ENCODE results near the gene PTOV1. TPM values are rescaled to one million over a fixed set of nuclear protein-coding genes. Genes with fewer than 3 reads are reported as not detected.

PTOV1 gene
- total and polyA plus RNA-seq, 2 of the 13 experiments (the other 11 are each of a cell fraction or from before 2014, with no cell fraction given) = 63.5 to 68.5 TPM

GRCh38 chr19:49876422-49877019 lies 25.6 kb downstream of the PTOV1 start (continued):
- TF ChIP-seq MXD1 (CRISPR knock-in tag; IDR thresholded peaks at IDR 0.05) = peak; percentile 56; the same call in 1 of the 2 replicates
- no peak for TF ChIP-seq HOXA7 (CRISPR knock-in tag; IDR thresholded peaks at IDR 0.05)
- TF ChIP-seq GATAD1 (CRISPR knock-in tag; IDR thresholded peaks at IDR 0.05) = peak; percentile 79
- no peak for TF ChIP-seq HHEX (CRISPR knock-in tag; IDR thresholded peaks at IDR 0.05)
- no peak for TF ChIP-seq FOXO4 (CRISPR knock-in tag; conservative IDR thresholded peaks at IDR 0.05)
- 0 out of 2 replicates have a peak, but pooled peaks have one; percentile 11 for TF ChIP-seq ZNF746 (CRISPR knock-in tag; IDR thresholded peaks at IDR 0.05)
- TF ChIP-seq LRRFIP1 (CRISPR knock-in tag; conservative IDR thresholded peaks at IDR 0.05) = no peak
- no peak for TF ChIP-seq ZNF557 (CRISPR knock-in tag; IDR thresholded peaks at IDR 0.05)
- peak; percentile 94 for TF ChIP-seq KDM2A (CRISPR knock-in tag; IDR thresholded peaks at IDR 0.05; ENCODE audit: borderline replicate concordance, low read depth)
- peak; percentile 56; the same call in 1 of the 2 replicates for TF ChIP-seq GFI1 (CRISPR knock-in tag; IDR thresholded peaks at IDR 0.05; ENCODE audit: borderline replicate concordance)
- peak; percentile 49 for TF ChIP-seq SALL1 (CRISPR knock-in tag; IDR thresholded peaks at IDR 0.05)
- peak; percentile 99 for TF ChIP-seq HOXA3 (CRISPR knock-in tag; IDR thresholded peaks at IDR 0.05)
- TF ChIP-seq TOPORS (CRISPR knock-in tag; IDR thresholded peaks at IDR 0.05) = peak; percentile 70; the same call in 1 of the 2 replicates
- no peak for TF ChIP-seq ZSCAN29 (CRISPR knock-in tag; conservative IDR thresholded peaks at IDR 0.05)
- TF ChIP-seq, protein P1, sequence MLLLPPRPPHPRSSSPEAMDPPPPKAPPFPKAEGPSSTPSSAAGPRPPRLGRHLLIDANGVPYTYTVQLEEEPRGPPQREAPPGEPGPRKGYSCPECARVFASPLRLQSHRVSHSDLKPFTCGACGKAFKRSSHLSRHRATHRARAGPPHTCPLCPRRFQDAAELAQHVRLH (CRISPR knock-in tag; IDR thresholded peaks at IDR 0.05; ENCODE audit: borderline replicate concordance, low read depth) = no peak; the same call in 1 of the 2 replicates
- peak; percentile 83 for TF ChIP-seq SPEN (CRISPR knock-in tag; IDR thresholded peaks at IDR 0.05; ENCODE audit: low read depth)
- TF ChIP-seq POLR2A (IDR thresholded peaks at IDR 0.05; ENCODE audit: insufficient read depth in 1 of 2, low read depth in 2 of 2, low read length in 2 of 2) = peak in 1 of 2 experiments; percentile 44; a peak in 2 of 4 replicates
- TF ChIP-seq NR2C2 (CRISPR knock-in tag; IDR thresholded peaks at IDR 0.05; ENCODE audit: borderline replicate concordance) = peak; percentile 82; the same call in 1 of the 2 replicates
- TF ChIP-seq ZNF124 (CRISPR knock-in tag; IDR thresholded peaks at IDR 0.05) = no peak; the same call in 1 of the 2 replicates
- no peak for TF ChIP-seq TIGD3 (CRISPR knock-in tag; IDR thresholded peaks at IDR 0.05; ENCODE audit: borderline replicate concordance)
- peak; percentile 67 for TF ChIP-seq FOXK1 (CRISPR knock-in tag; IDR thresholded peaks at IDR 0.05; ENCODE audit: borderline replicate concordance, low read depth)
- TF ChIP-seq ZNF121 (CRISPR knock-in tag; IDR thresholded peaks at IDR 0.05) = no peak
- 0 out of 2 replicates have a peak, but pooled peaks have one; percentile 28 for TF ChIP-seq E2F2 (CRISPR knock-in tag; IDR thresholded peaks at IDR 0.05; ENCODE audit: borderline replicate concordance)
- TF ChIP-seq ZNF792 (CRISPR knock-in tag; IDR thresholded peaks at IDR 0.05) = no peak

Data from HepG2 (cell line).